GM19324 (cell line): ENCODE data around the gene TMEM218.

ENCODE experiments used
- ATAC-seq: cut with Tn5 transposase; IDR thresholded peaks from one replicate; pipeline ENCODE4 v1.9.1; 2021; ENCODE audit warnings: mild to moderate bottlenecking, moderate library complexity; ENCODE audit not compliant: unreplicated experiment, low FRiP score

TMEM218 gene

GRCh38 chr11:125078516-125079140 is 32.8 kb downstream of the TMEM218 start:
- no peak for ATAC-seq

- ATAC-seq, result no peak
Observed at GRCh38 chr11:125078016-125078415, 33.4 kb downstream of the TMEM218 start.

- no peak for ATAC-seq
Observed at GRCh38 chr11:125076378-125076945, 35.0 kb downstream of the TMEM218 start.

GRCh38 chr11:125075900-125076317 is 35.5 kb downstream of the TMEM218 start:
- no peak for ATAC-seq

GRCh38 chr11:125075242-125075625 is 36.2 kb downstream of the TMEM218 start:
- ATAC-seq, result no peak

- no peak for ATAC-seq
Observed at GRCh38 chr11:125074511-125075241, 36.8 kb downstream of the TMEM218 start.

GRCh38 chr11:125073616-125074483 is 37.6 kb downstream of the TMEM218 start:
- no peak for ATAC-seq

GRCh38 chr11:125072961-125073590 is 38.4 kb downstream of the TMEM218 start:
- no peak for ATAC-seq

- ATAC-seq, result peak; percentile 77
Observed at GRCh38 chr11:125072218-125072960, 39.0 kb downstream of the TMEM218 start.

- ATAC-seq, result no peak
Observed at GRCh38 chr11:125071846-125072217, 39.6 kb downstream of the TMEM218 start.

- ATAC-seq, result no peak
Observed at GRCh38 chr11:125071435-125071834, 40.0 kb downstream of the TMEM218 start.

GRCh38 chr11:125070699-125071254 is 40.6 kb downstream of the TMEM218 start:
- peak; percentile 64 for ATAC-seq

- no peak for ATAC-seq
Observed at GRCh38 chr11:125069796-125070195, 41.6 kb downstream of the TMEM218 start.

GRCh38 chr11:125069008-125069407 is 42.4 kb downstream of the TMEM218 start:
- no peak for ATAC-seq

- ATAC-seq, result no peak
Observed at GRCh38 chr11:125068368-125068767, 43.1 kb downstream of the TMEM218 start.

- ATAC-seq, result no peak
Observed at GRCh38 chr11:125064070-125064469, 47.4 kb downstream of the TMEM218 start.

- peak; percentile 24 for ATAC-seq
Observed at GRCh38 chr11:125063429-125064043, 47.9 kb downstream of the TMEM218 start.

GRCh38 chr11:125062931-125063428 is 48.4 kb downstream of the TMEM218 start, which contains the start of gene SLC37A2:
SLC37A2 (plus strand) TSS chr11:125063305; CDS start chr11:125063368, 63 bp downstream.
- ATAC-seq, result peak; percentile 89
